ENCODE data around the gene STRIP1. TPM values are rescaled to one million over a fixed set of nuclear protein-coding genes. Genes with fewer than 3 reads are reported as not detected.

STRIP1 gene
- total and polyA plus RNA-seq, 2 of the 8 experiments (the other 6 are each of a cell fraction or from before 2014, with no cell fraction given), result 21.3 to 45.6 TPM

DNA sequence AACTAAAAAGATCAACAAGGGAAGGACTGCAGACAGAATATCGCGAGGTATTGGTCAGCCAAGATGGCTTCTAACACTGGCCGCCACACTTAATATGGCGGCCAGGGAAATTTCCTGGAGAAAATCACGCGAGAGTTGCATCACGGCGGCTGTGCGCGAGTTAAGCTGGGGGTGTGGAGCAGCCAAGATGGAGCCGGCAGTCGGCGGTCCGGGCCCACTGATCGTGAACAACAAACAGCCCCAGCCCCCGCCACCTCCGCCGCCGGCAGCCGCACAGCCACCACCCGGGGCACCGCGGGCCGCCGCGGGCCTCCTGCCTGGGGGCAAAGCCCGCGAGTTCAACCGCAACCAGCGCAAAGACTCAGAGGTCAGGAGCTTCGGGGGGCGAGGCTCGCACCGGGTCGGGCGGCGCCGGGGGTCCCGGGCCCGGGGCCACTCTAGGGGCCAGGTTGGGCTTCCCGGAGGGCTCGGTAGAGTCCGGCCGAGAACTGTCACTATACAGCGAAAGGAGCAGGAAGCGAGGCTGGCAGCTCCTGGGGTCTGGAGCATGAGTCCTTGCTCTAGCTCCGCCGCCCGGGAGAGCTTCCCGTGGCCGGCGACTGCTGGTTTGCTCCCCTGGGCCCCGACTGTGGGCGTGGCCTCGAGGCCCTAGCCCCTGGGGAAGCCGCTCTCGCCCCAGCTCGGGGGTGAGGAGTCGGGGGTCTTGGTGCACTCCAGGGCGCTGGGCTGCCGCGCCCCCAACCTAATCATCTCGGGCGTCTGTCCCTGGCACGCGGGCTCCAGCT lies at the start of gene STRIP1 (continued):
- TF ChIP-seq, protein P1, sequence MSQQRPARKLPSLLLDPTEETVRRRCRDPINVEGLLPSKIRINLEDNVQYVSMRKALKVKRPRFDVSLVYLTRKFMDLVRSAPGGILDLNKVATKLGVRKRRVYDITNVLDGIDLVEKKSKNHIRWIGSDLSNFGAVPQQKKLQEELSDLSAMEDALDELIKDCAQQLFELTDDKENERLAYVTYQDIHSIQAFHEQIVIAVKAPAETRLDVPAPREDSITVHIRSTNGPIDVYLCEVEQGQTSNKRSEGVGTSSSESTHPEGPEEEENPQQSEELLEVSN (IDR thresholded peaks at IDR 0.05), result no peak
- peak in 1 of 2 experiments; percentile 70; a peak in 2 of 4 replicates for TF ChIP-seq SIN3A (conservative IDR thresholded peaks at IDR 0.05 in 1 of 2, IDR thresholded peaks at IDR 0.05 in 1 of 2; ENCODE audit: low read depth in 1 of 2, low read length in 2 of 2)
